Cardiac septum (tissue), 1 donor: ENCODE measurements around the gene NPAS2. TPM values are rescaled to one million over a fixed set of nuclear protein-coding genes. Genes with fewer than 3 reads are reported as not detected.

ENCODE experiments used
- DNase-seq: peaks from one replicate; pipeline ENCODE4 v3.0.0-alpha.2; 2020; ENCODE audit warnings: low spot score
- intact Hi-C: fragments of 100-400 bp; cut with DNase I; formaldehyde crosslinking; loops from one replicate; pipeline ENCODE4 v1.14.0; 2022
- total RNA-seq: library from RNA; stranded (reverse); fragmentation: NEBNext Ultra II Directional; extraction: Animal tissue kit (Norgen Biotek cat#: 25700); gene quantifications from one replicate; pipeline ENCODE4 v1.2.1, GENCODE V29; 2021
- donor health status: DM: no; HTN: no; CAD: no.

Gene NPAS2
- total RNA-seq, 1 donor from 2014 or later, result 54.0 TPM

DNA sequence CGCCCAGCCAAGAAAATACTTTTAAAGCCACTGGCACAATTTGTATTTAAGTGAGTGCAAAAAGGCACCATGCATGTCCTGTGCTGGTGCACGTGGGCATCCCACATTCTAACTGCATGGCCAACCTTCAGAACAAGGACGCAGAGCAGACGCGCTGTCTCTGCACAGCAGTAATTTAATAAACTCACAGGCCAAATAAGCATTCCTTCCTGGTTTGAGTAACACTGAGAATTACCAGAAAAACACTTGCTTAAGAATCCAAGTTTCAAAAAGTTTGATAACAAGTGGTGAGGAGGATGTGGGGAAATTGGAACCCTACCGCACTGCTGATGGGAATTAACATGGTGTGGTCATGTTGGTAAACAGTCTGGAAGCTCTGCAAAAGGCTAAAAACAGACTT, 220.8 kb downstream of the NPAS2 start:
- intact Hi-C loops, result no loop called here
- no peak for DNase-seq

DNA sequence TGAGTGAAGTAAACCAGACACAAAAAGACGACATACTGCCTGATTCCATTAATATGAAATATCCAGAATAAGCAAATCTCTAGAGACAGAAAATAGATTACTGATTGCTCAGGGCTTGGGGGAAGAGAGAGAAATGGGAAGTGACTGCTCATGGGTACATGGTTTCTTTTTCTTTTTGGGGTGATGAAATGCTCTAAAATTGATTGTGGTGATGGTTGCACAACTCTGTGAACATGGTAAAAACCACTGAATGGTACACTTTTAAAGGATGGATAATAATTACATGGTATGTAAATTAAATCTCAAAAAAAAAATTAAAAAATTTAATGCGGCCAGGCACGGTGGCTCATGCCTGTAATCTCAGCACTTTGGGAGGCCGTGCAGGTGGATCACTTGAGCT, 221.5 kb downstream of the NPAS2 start:
- intact Hi-C loops, result no loop called here
- DNase-seq, result no peak

DNA sequence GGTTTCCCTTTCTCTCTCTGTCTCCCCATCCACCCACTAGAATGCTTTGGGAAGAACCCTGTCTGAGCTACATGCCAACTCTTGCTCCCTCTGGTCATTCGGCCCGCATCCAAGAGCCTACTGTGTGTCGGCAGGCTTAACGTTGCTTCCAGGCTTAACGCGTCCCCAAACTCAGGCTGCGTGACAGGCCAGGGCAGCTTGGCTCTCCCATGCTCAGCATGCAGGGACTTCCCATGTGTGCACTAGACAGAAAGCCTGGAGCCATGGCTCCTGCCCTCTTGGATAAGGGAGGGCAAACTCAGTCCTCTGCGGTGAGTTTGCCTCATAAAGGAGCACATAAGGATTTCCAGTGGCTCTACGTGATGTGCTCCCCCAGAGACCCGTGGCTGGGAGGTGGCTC, 225.4 kb downstream of the NPAS2 start:
- intact Hi-C loops, result no loop called here
- DNase-seq, result no peak

Other genes with a start within 250 kb of the NPAS2 start
- 649 TPM for gene RPL31, start 182.2 kb downstream of the NPAS2 start, total RNA-seq